NB4 (cell line): ENCODE results near the gene TRABD2B.

Source experiments
- DNase-seq: peaks from one replicate; pipeline ENCODE4 v3.0.0; 2010; ENCODE audit warnings: low read depth
- H3K4me3 ChIP-seq: one replicate; pipeline ENCODE4 v1.5.1; 2011; ENCODE audit warnings: mild to moderate bottlenecking, low read depth, low read length, moderate library complexity
- CTCF ChIP-seq: IDR thresholded peaks from one replicate; pipeline ENCODE4 v1.5.1; 2012; ENCODE audit warnings: low read depth, low read length
- MYC ChIP-seq: IDR thresholded peaks from 2 replicates; pipeline ENCODE4 v1.6.1; 2011; ENCODE audit warnings: low read depth, low read length
- POLR2A ChIP-seq: IDR thresholded peaks from 2 replicates; pipeline ENCODE4 v1.6.1; 2011; ENCODE audit warnings: mild to moderate bottlenecking; ENCODE audit not compliant: insufficient read length; ENCODE audit errors: extremely low read depth
- TF ChIP-seq, protein P1 (sequence below): IDR thresholded peaks from 2 replicates; pipeline ENCODE4 v1.6.1; 2011; ENCODE audit warnings: low read depth, low read length

The TRABD2B gene

DNA sequence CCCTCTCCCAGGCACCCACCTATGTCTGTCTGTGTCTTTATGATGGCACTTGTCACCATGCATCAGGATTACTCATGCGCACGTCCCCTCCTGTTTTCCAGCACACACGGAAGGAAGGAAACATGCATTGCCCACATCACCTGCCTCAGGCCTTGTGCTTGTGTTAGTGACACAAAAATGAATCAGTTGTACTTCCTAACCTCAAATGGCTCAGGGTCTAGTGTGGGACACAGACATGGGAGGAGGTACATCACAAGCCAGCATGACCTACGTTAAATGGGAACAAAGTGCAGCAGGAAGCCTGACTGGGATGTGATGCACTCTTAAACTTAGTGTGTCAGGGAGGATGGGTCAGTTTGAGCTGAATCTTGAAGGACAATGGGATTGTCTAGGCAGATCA is 126.7 kb downstream of the TRABD2B start:
- TF ChIP-seq POLR2A: no peak
- TF ChIP-seq, protein P1, sequence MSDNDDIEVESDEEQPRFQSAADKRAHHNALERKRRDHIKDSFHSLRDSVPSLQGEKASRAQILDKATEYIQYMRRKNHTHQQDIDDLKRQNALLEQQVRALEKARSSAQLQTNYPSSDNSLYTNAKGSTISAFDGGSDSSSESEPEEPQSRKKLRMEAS: no peak
- TF ChIP-seq MYC: no peak
- TF ChIP-seq CTCF: no peak
- DNase-seq: no peak
- no peak overlapping the region for H3K4me3 ChIP-seq

- no peak overlapping the region for H3K4me3 ChIP-seq
- DNase-seq: no peak
- TF ChIP-seq, protein P1: no peak
- TF ChIP-seq CTCF: no peak
- no peak for TF ChIP-seq POLR2A
- no peak for TF ChIP-seq MYC
Measured at GRCh38 chr1:47868348-47868676, 128.9 kb downstream of the TRABD2B start.

- no peak for TF ChIP-seq CTCF
- TF ChIP-seq, protein P1: no peak
- TF ChIP-seq MYC: no peak
- TF ChIP-seq POLR2A: no peak
- no peak for DNase-seq
- H3K4me3 ChIP-seq: no peak overlapping the region
Measured at GRCh38 chr1:47867438-47868347, 129.5 kb downstream of the TRABD2B start.

- H3K4me3 ChIP-seq: no peak overlapping the region
- TF ChIP-seq POLR2A: no peak
- no peak for TF ChIP-seq MYC
- TF ChIP-seq, protein P1: no peak
- TF ChIP-seq CTCF: no peak
- DNase-seq: no peak
Measured at GRCh38 chr1:47866601-47867437, 130.4 kb downstream of the TRABD2B start.

- no peak for DNase-seq
- TF ChIP-seq, protein P1: no peak
- TF ChIP-seq CTCF (no peak), POLR2A (no peak), MYC (no peak)
Measured at GRCh38 chr1:47865881-47866535, 131.2 kb downstream of the TRABD2B start.

More at GRCh38 chr1:47865881-47866535, 131.2 kb downstream of the TRABD2B start:
- H3K4me3 ChIP-seq: no peak overlapping the region
